H9 (cell line): ENCODE measurements around the gene RGS16. TPM values are rescaled to one million over a fixed set of nuclear protein-coding genes. Genes with fewer than 3 reads are reported as not detected.

Source experiments
- DNase-seq: peaks from one replicate; pipeline ENCODE4 v3.0.0-alpha.2; 2017
- H2AFZ ChIP-seq: one replicate; pipeline ENCODE4 v1.6.1; 2013; ENCODE audit warnings: mild to moderate bottlenecking, low read length, control low read depth, moderate library complexity
- H2AK5ac ChIP-seq: 2 replicates; pipeline ENCODE4 v1.6.1; 2013; ENCODE audit warnings: low read length, control low read depth, mixed read lengths; ENCODE audit not compliant: insufficient read length
- H2BK120ac ChIP-seq: one replicate; pipeline ENCODE4 v1.6.1; 2013; ENCODE audit warnings: low read depth, mild to moderate bottlenecking, low read length, control low read depth, inconsistent platforms; ENCODE audit not compliant: poor library complexity, severe bottlenecking
- H2BK12ac ChIP-seq: 2 replicates; pipeline ENCODE4 v1.6.1; 2013; ENCODE audit warnings: low read length, control low read depth, mixed read lengths, low read depth; ENCODE audit not compliant: insufficient read length
- H2BK15ac ChIP-seq: 2 replicates; pipeline ENCODE4 v1.6.1; 2013; ENCODE audit warnings: low read depth, low read length, control low read depth
- H2BK20ac ChIP-seq: one replicate; pipeline ENCODE4 v1.6.1; 2013; ENCODE audit warnings: low read depth, mild to moderate bottlenecking, low read length, control low read depth, inconsistent platforms; ENCODE audit not compliant: poor library complexity, severe bottlenecking
- H2BK5ac ChIP-seq: 2 replicates; pipeline ENCODE4 v1.6.1; 2013; ENCODE audit warnings: low read length, control low read depth, mixed read lengths; ENCODE audit not compliant: insufficient read length
- H3K14ac ChIP-seq: 2 replicates; pipeline ENCODE4 v1.6.1; 2013; ENCODE audit warnings: low read length, control low read depth; ENCODE audit not compliant: insufficient read depth
- H3K18ac ChIP-seq: 2 replicates; pipeline ENCODE4 v1.6.1; 2013; ENCODE audit warnings: low read depth, mild to moderate bottlenecking, mixed read lengths, low read length, control low read depth; ENCODE audit not compliant: insufficient read length
- H3K23ac ChIP-seq: 2 replicates; pipeline ENCODE4 v1.6.1; 2013; ENCODE audit warnings: low read length, control low read depth, mixed read lengths, low read depth; ENCODE audit not compliant: insufficient read length
- H3K23me2 ChIP-seq: 2 replicates; pipeline ENCODE4 v1.6.1; 2013; ENCODE audit warnings: low read depth, mild to moderate bottlenecking, mixed read lengths, low read length, control low read depth; ENCODE audit not compliant: insufficient read length, poor library complexity, severe bottlenecking
- H3K27ac ChIP-seq: 2 replicates; pipeline ENCODE4 v1.5.1; 2013; ENCODE audit warnings: low read length, control low read depth, mixed read lengths, low read depth; ENCODE audit not compliant: insufficient read length
- H3K27me3 ChIP-seq: 2 replicates; pipeline ENCODE4 v1.6.1; 2013; ENCODE audit warnings: low read length, control low read depth, inconsistent platforms; ENCODE audit not compliant: insufficient read depth
- H3K4ac ChIP-seq: 2 replicates; pipeline ENCODE4 v1.6.1; 2013; ENCODE audit warnings: low read depth, mild to moderate bottlenecking, control low read depth, inconsistent platforms, low read length, moderate library complexity
- H3K4me1 ChIP-seq: 2 replicates; pipeline ENCODE4 v1.6.1; 2013; ENCODE audit warnings: low read length, control low read depth, inconsistent platforms; ENCODE audit not compliant: insufficient read depth
- H3K4me2 ChIP-seq: 2 replicates; pipeline ENCODE4 v1.6.1; 2013; ENCODE audit warnings: low read length, control low read depth, mixed read lengths; ENCODE audit not compliant: insufficient read length, insufficient read depth
- H3K56ac ChIP-seq: 2 replicates; pipeline ENCODE4 v1.6.1; 2013; ENCODE audit warnings: low read depth, mild to moderate bottlenecking, mixed read lengths, low read length, control low read depth; ENCODE audit not compliant: insufficient read length
- H3K79me1 ChIP-seq: 2 replicates; pipeline ENCODE4 v1.6.1; 2013; ENCODE audit warnings: low read depth, mild to moderate bottlenecking, moderate library complexity, low read length, control low read depth, inconsistent platforms; ENCODE audit not compliant: insufficient read depth, poor library complexity, severe bottlenecking
- H3K79me2 ChIP-seq: 2 replicates; pipeline ENCODE4 v1.6.1; 2013; ENCODE audit warnings: low read length, control low read depth, inconsistent platforms; ENCODE audit not compliant: insufficient read depth
- H3K9ac ChIP-seq: 2 replicates; pipeline ENCODE4 v1.6.1; 2013; ENCODE audit warnings: low read length, control low read depth, mixed read lengths; ENCODE audit not compliant: insufficient read length; ENCODE audit errors: extremely low read depth
- H3K9me3 ChIP-seq: one replicate; pipeline ENCODE4 v1.6.1; 2013; ENCODE audit warnings: low read depth, low read length, inconsistent platforms; ENCODE audit not compliant: control insufficient read depth
- H3T11ph ChIP-seq: one replicate; pipeline ENCODE4 v1.6.1; 2013; ENCODE audit warnings: mild to moderate bottlenecking, low read length, control low read depth, inconsistent platforms
- H4K20me1 ChIP-seq: one replicate; pipeline ENCODE4 v1.6.1; 2013; ENCODE audit not compliant: control insufficient read depth, insufficient read length, insufficient read depth
- H4K5ac ChIP-seq: 2 replicates; pipeline ENCODE4 v1.6.1; 2013; ENCODE audit warnings: low read depth, mild to moderate bottlenecking, mixed read lengths, low read length, control low read depth; ENCODE audit not compliant: insufficient read length
- H4K8ac ChIP-seq: replicated peaks from 2 replicates; pipeline ENCODE4 v1.6.1; 2013; ENCODE audit warnings: low read length, control low read depth, mixed read lengths, low read depth; ENCODE audit not compliant: insufficient read length
- H4K91ac ChIP-seq: 2 replicates; pipeline ENCODE4 v1.6.1; 2013; ENCODE audit warnings: low read depth, mild to moderate bottlenecking, moderate library complexity, mixed read lengths, low read length, control low read depth; ENCODE audit not compliant: insufficient read length
- H3K27ac Mint-ChIP-seq, 3 experiments: 2 replicates in 2 of 3; 3 replicates in 1 of 3; pipeline ENCODE4 v1.8.0; 2020 to 2021; ENCODE audit warnings: mixed read lengths in 3 of 3, mild to moderate bottlenecking in 1 of 3, moderate library complexity in 1 of 3
- H3K27me3 Mint-ChIP-seq: 2 replicates; pipeline ENCODE4 v1.8.0; 2021; ENCODE audit warnings: low read depth, mild to moderate bottlenecking, moderate library complexity, mixed read lengths
- H3K36me3 Mint-ChIP-seq, 3 experiments: 2 replicates in 2 of 3; 3 replicates in 1 of 3; pipeline ENCODE4 v1.8.0; 2020 to 2021; ENCODE audit warnings: low read depth in 3 of 3, mixed read lengths in 3 of 3; ENCODE audit not compliant: insufficient read depth in 1 of 3
- H3K4me1 Mint-ChIP-seq, 2 experiments: 2 replicates each; pipeline ENCODE4 v1.8.0; 2020; ENCODE audit warnings: mixed read lengths in 2 of 2
- H3K4me3 Mint-ChIP-seq, 2 experiments: 2 replicates in 1 of 2; 3 replicates in 1 of 2; pipeline ENCODE4 v1.8.0; 2020 to 2021; ENCODE audit warnings: mild to moderate bottlenecking in 2 of 2, mixed read lengths in 2 of 2, moderate library complexity in 1 of 2
- H3K9me3 Mint-ChIP-seq, 2 experiments: 2 replicates in 1 of 2; 3 replicates in 1 of 2; pipeline ENCODE4 v1.8.0; 2020; ENCODE audit warnings: mild to moderate bottlenecking in 2 of 2, mixed read lengths in 2 of 2, moderate library complexity in 1 of 2
- CTCF ChIP-seq: fragments of 200-600 bp; sonication (generic); conservative IDR thresholded peaks from 3 replicates; pipeline ENCODE4 v1.8.0; 2021; ENCODE audit warnings: antibody characterized with exemption, mild to moderate bottlenecking
- WGBS: extraction: QIAGEN DNeasy Blood & Tissue Kit; methylation state at CpG from one replicate; pipeline ENCODE4 v1.1.7; 2013; ENCODE audit warnings: missing lambda C conversion rate, low lambda C conversion rate, mixed read lengths; ENCODE audit not compliant: insufficient read length; ENCODE audit errors: extremely low coverage; 5-methylcytosine and 5-hydroxymethylcytosine counted together
- total RNA-seq: library from RNA; stranded (reverse); gene quantifications from 2 replicates; pipeline ENCODE4 v1.2.1, GENCODE V29; 2021

Gene RGS16
- total RNA-seq, 1 experiment from 2014 or later, result 6.9 TPM

- H3K4me1 ChIP-seq, result no peaks in the 10 kb centered on the region
- H3K23ac ChIP-seq, result no peak overlapping the region
- no peak overlapping the region for H2BK120ac ChIP-seq
- Mint-ChIP-seq H3K4me3 (no peak overlapping the region), H3K9me3 (peaks cover 0 to 2% of the 10 kb centered on the region in 2 experiments; a peak in 1 of 5 replicates), H3K27ac (no peak overlapping the region), H3K36me3 (peaks cover 0 to 8% (median 0%) of the 10 kb centered on the region in 3 experiments; a peak in 4 of 7 replicates), H3K4me1 (peaks cover 9 to 10% of the 10 kb centered on the region in 2 experiments), H3K27me3 (peaks cover 6% of the 10 kb centered on the region)
- TF ChIP-seq CTCF, result peak; percentile 88
- no CpG with 5 or more reads among the region's 4 CpGs for WGBS
- H2BK15ac ChIP-seq, result no peak overlapping the region
- H4K5ac ChIP-seq, result no peak overlapping the region
- no peak overlapping the region for H3K4ac ChIP-seq
- no peaks in the 10 kb centered on the region for H3K79me1 ChIP-seq
- no peak overlapping the region for H3T11ph ChIP-seq
- no peaks in the 10 kb centered on the region for H3K23me2 ChIP-seq
- H3K4me2 ChIP-seq, result no peak overlapping the region
- peak; percentile 72 for DNase-seq
- no peak overlapping the region for H2BK12ac ChIP-seq
- H3K56ac ChIP-seq, result no peak overlapping the region
- no peak overlapping the region for H4K91ac ChIP-seq
- no peak overlapping the region for H3K14ac ChIP-seq
- H3K9ac ChIP-seq, result no peak overlapping the region
- no peak overlapping the region for H3K18ac ChIP-seq
- no peak overlapping the region for H2BK20ac ChIP-seq
- no peak overlapping the region for H2AFZ ChIP-seq
- H4K8ac ChIP-seq, result no peak overlapping the region
- peaks cover 2% of the 10 kb centered on the region for H4K20me1 ChIP-seq
- no peak overlapping the region for H2AK5ac ChIP-seq
- no peak overlapping the region for H2BK5ac ChIP-seq
- H3K79me2 ChIP-seq, result no peaks in the 10 kb centered on the region
- no peaks in the 10 kb centered on the region for H3K9me3 ChIP-seq
- no peaks in the 10 kb centered on the region for H3K27me3 ChIP-seq
- no peak overlapping the region for H3K27ac ChIP-seq
Observed at GRCh38 chr1:182595641-182596240, 8.4 kb downstream of the RGS16 start.
